Measurements from ENCODE around the gene HMCN1.

The HMCN1 gene

DNA sequence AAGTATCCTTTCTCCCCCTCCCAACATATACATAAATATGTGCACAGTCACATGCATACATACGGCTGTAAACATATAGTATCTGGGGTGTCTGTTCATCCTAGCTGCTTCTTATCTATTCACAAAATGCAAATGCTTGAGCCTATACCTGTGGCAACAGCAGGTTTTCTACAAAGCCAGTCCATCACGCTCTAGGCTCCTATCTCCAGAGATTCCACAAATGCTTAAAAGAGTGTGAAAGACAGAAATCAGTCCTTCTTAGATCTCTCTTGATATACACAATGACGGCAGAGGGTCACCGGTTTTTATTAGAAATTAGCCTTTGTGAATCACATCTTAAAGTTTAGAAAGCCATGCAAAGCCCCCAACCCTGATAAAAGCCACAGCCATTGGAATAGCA lies 501.5 kb downstream of the HMCN1 start:
- Histone ChIP-seq H3K36me3 (ENCODE audit: insufficient read depth, insufficient read length, low read length) (no peaks in the 10 kb centered on the region), H3K9ac (ENCODE audit: insufficient read length, low read depth) (no peak overlapping the region), H3K9me3 (ENCODE audit: insufficient read depth, low read length) (no peaks in the 10 kb centered on the region), H3K27me3 (ENCODE audit: insufficient read depth, insufficient read length) (no peaks in the 10 kb centered on the region), H3K4me1 (ENCODE audit: insufficient read depth, insufficient read length) (no peaks in the 10 kb centered on the region), H3K4me3 (ENCODE audit: insufficient read length, low read depth) (no peak overlapping the region)
- TF ChIP-seq ZNF274 (IDR thresholded peaks at IDR 0.05; ENCODE audit: low read depth, low read length) (no peak), YY1 (IDR thresholded peaks at IDR 0.05; ENCODE audit: insufficient read depth, insufficient read length) (no peak), SUZ12 (IDR thresholded peaks at IDR 0.05; ENCODE audit: extremely low read depth, insufficient read depth, insufficient read length) (no peak)
- no peak for DNase-seq (ENCODE audit: low read depth, low spot score)

DNA sequence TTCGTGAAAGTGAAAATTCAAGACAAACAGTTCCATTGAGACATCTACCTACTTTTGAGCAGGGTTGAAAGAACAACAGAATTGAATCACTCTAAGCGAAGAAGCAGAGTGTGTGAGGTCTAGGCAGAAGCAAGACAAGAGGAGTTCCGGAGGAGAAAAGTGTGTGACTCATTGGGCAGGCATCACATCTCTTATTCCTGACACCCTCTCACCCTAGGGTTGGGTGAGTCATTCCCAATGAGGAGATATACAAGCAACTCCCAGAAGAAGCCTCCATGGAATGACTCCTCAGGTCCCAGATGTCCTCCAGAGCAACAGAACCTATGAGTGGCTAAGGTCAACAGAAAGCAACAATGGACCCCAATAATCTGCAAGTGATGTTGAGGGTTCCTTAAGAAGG lies 502.7 kb downstream of the HMCN1 start:
- no peak for TF ChIP-seq YY1 (IDR thresholded peaks at IDR 0.05; ENCODE audit: insufficient read depth, insufficient read length)
- DNase-seq (ENCODE audit: low read depth, low spot score): no peak
- no peaks in the 10 kb centered on the region for H3K36me3 ChIP-seq (ENCODE audit: insufficient read depth, insufficient read length, low read length)
- no peaks in the 10 kb centered on the region for H3K4me1 ChIP-seq (ENCODE audit: insufficient read depth, insufficient read length)
- no peak overlapping the region for H3K4me3 ChIP-seq (ENCODE audit: insufficient read length, low read depth)
- no peaks in the 10 kb centered on the region for H3K9me3 ChIP-seq (ENCODE audit: insufficient read depth, low read length)
- H3K9ac ChIP-seq (ENCODE audit: insufficient read length, low read depth): no peak overlapping the region
- H3K27me3 ChIP-seq (ENCODE audit: insufficient read depth, insufficient read length): no peaks in the 10 kb centered on the region

DNA sequence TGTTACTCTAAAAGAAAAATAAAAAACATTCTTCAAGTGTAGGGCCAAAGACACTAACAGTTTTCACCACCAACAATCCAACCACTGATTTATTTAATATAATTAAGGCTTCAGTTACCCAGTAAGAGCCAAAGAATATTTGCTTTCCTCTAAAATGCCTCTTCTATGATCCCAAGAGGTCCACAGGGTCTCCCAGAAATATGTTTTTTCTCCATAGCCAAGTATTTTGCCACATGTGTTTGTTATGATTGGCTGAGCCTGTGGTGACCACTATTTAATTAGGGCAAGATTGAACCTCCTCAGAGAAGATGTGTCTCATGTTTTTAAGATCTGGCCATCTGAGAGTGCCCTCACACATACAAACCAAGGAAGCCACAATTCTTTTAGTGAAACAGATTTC lies 505.0 kb downstream of the HMCN1 start:
- no peak overlapping the region for H3K4me3 ChIP-seq (ENCODE audit: insufficient read length, low read depth)
- no peak overlapping the region for H3K9ac ChIP-seq (ENCODE audit: insufficient read length, low read depth)
- no peaks in the 10 kb centered on the region for H3K4me1 ChIP-seq (ENCODE audit: insufficient read depth, insufficient read length)
- H3K36me3 ChIP-seq (ENCODE audit: insufficient read depth, insufficient read length, low read length): no peaks in the 10 kb centered on the region
- H3K9me3 ChIP-seq (ENCODE audit: insufficient read depth, low read length): no peaks in the 10 kb centered on the region
- DNase-seq (ENCODE audit: low read depth, low spot score): no peak
- no peaks in the 10 kb centered on the region for H3K27me3 ChIP-seq (ENCODE audit: insufficient read depth, insufficient read length)
- TF ChIP-seq ZNF274 (IDR thresholded peaks at IDR 0.05; ENCODE audit: low read depth, low read length) (no peak), SUZ12 (IDR thresholded peaks at IDR 0.05; ENCODE audit: extremely low read depth, insufficient read depth, insufficient read length) (no peak), YY1 (IDR thresholded peaks at IDR 0.05; ENCODE audit: insufficient read depth, insufficient read length) (no peak)

DNA sequence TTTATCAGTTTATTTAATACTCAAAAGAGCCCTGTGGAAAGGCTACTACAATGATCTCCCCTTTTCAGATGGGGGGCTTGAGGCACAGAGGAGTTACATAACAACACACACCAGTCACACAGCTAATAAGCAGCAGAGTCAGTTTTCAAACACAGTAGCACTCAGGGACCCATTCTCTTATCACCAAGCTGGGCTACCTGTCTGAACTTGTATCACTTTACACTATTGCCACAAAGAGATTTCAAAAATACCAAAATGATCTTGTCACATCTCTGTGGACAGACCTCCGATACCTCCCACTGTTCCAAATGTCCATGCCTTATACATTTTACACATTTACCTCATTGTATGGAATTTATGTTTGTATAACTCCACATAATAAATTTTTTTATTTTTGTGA lies 506.2 kb downstream of the HMCN1 start:
- Histone ChIP-seq H3K36me3 (ENCODE audit: insufficient read depth, insufficient read length, low read length) (no peaks in the 10 kb centered on the region), H3K9me3 (ENCODE audit: insufficient read depth, low read length) (peaks cover 1% of the 10 kb centered on the region; the same call in 1 of the 2 replicates), H3K4me3 (ENCODE audit: insufficient read length, low read depth) (no peak overlapping the region), H3K4me1 (ENCODE audit: insufficient read depth, insufficient read length) (no peaks in the 10 kb centered on the region), H3K27me3 (ENCODE audit: insufficient read depth, insufficient read length) (no peaks in the 10 kb centered on the region), H3K9ac (ENCODE audit: insufficient read length, low read depth) (no peak overlapping the region)
- TF ChIP-seq SUZ12 (IDR thresholded peaks at IDR 0.05; ENCODE audit: extremely low read depth, insufficient read depth, insufficient read length): no peak
- TF ChIP-seq ZNF274 (IDR thresholded peaks at IDR 0.05; ENCODE audit: low read depth, low read length): no peak
- no peak for DNase-seq (ENCODE audit: low read depth, low spot score)

Measured in NT2/D1 (cell line).